SK-N-SH (cell line): ENCODE data around the gene RPA3. TPM values are rescaled to one million over a fixed set of nuclear protein-coding genes. Genes with fewer than 3 reads are reported as not detected.

ENCODE experiments used
- CTCF ChIA-PET: fragments of 300-600, 350-600 bp; formaldehyde crosslinking; extraction: SDS; loops from one replicate; lab custom pipeline; 2021; lab: Yijun Ruan, JAX
- POLR2A ChIA-PET: fragments of 350-600 bp; sonication (Branson Sonifier 250); formaldehyde crosslinking; extraction: SDS; loops from one replicate; lab custom pipeline; 2020; ENCODE audit warnings: antibody characterized with exemption, inconsistent platforms; lab: Yijun Ruan, JAX
- DNase-seq: peaks from one replicate; pipeline ENCODE4 v3.0.0; 2012
- H2AFZ ChIP-seq: fragments of 200-600 bp; sonication (generic); 2 replicates; pipeline ENCODE4 v1.8.1; 2016; ENCODE audit warnings: antibody characterized with exemption, mild to moderate bottlenecking, low read depth
- H3F3A ChIP-seq: fragments of 200-600 bp; sonication (generic); replicated peaks from 2 replicates; pipeline ENCODE3; 2016; ENCODE audit warnings: antibody characterized with exemption, mild to moderate bottlenecking; ENCODE audit not compliant: insufficient read depth
- H3K27ac ChIP-seq, 2 experiments: fragments of 200-500 bp in 1 of 2; fragments of 200-600 bp in 1 of 2; sonication (Bioruptor generic) in 1 of 2; sonication (generic), shearing (Covaris generic) in 1 of 2; 2 replicates each; pipeline versions ENCODE4 v1.5.1 to v1.6.1; 2014 to 2016; ENCODE audit warnings: low read depth in 2 of 2, inconsistent platforms in 1 of 2, low read length in 1 of 2, mild to moderate bottlenecking in 1 of 2, mixed read lengths in 1 of 2
- H3K27me3 ChIP-seq: fragments of 200-600 bp; sonication (generic), shearing (Covaris generic); 2 replicates; pipeline ENCODE4 v1.6.1; 2016; ENCODE audit warnings: mixed run types; ENCODE audit not compliant: insufficient read depth
- H3K36me3 ChIP-seq, 2 experiments: fragments of 200-500 bp in 1 of 2; fragments of 200-600 bp in 1 of 2; sonication (Bioruptor generic) in 1 of 2; sonication (generic) in 1 of 2; replicated peaks in 1 of 2; 2 replicates each; pipeline versions ENCODE3 to v1.5.1; 2014 to 2016; ENCODE audit warnings: low read length in 1 of 2, mild to moderate bottlenecking in 1 of 2; ENCODE audit not compliant: insufficient read depth in 2 of 2, control insufficient read depth in 1 of 2
- H3K4me1 ChIP-seq, 2 experiments: fragments of 200-500 bp in 1 of 2; fragments of 200-600 bp in 1 of 2; sonication (Bioruptor generic) in 1 of 2; sonication (generic), shearing (Covaris generic) in 1 of 2; 2 replicates each; pipeline versions ENCODE4 v1.5.1 to v1.6.1; 2014 to 2016; ENCODE audit warnings: low read depth in 1 of 2, low read length in 1 of 2, mixed run types in 1 of 2; ENCODE audit not compliant: insufficient read depth in 2 of 2, control insufficient read depth in 1 of 2
- H3K4me2 ChIP-seq: fragments of 200-600 bp; sonication (generic), shearing (Covaris generic); 2 replicates; pipeline ENCODE4 v1.6.1; 2017; ENCODE audit warnings: mixed run types
- H3K4me3 ChIP-seq, 2 experiments: fragments of 200-500 bp in 1 of 2; fragments of 200-600 bp in 1 of 2; sonication (Bioruptor generic) in 1 of 2; sonication (generic), shearing (Covaris generic) in 1 of 2; 2 replicates each; pipeline versions ENCODE4 v1.5.1 to v1.8.1; 2014 to 2016; ENCODE audit warnings: low read depth in 2 of 2, inconsistent platforms in 1 of 2, low read length in 1 of 2, mild to moderate bottlenecking in 1 of 2, mixed read lengths in 1 of 2, moderate library complexity in 1 of 2
- H3K79me2 ChIP-seq: fragments of 200-600 bp; sonication (generic); 2 replicates; pipeline ENCODE4 v1.8.1; 2017; ENCODE audit warnings: mild to moderate bottlenecking; ENCODE audit not compliant: insufficient read depth
- H3K9ac ChIP-seq: fragments of 200-600 bp; sonication (generic); 2 replicates; pipeline ENCODE4 v1.6.1; 2017; ENCODE audit warnings: mixed run types
- H3K9me2 ChIP-seq: fragments of 200-600 bp; sonication (generic); 2 replicates; pipeline ENCODE4 v1.6.1; 2017; ENCODE audit warnings: mixed run types
- H3K9me3 ChIP-seq: fragments of 200-600 bp; sonication (generic); 2 replicates; pipeline ENCODE4 v1.6.1; 2017; ENCODE audit warnings: mixed run types, mild to moderate bottlenecking, moderate library complexity
- H4K20me1 ChIP-seq: fragments of 200-600 bp; sonication (generic); 2 replicates; pipeline ENCODE4 v1.6.1; 2017; ENCODE audit warnings: mild to moderate bottlenecking, mixed run types; ENCODE audit not compliant: insufficient read depth
- ELF1 ChIP-seq: IDR thresholded peaks from 2 replicates; pipeline ENCODE4 v1.4.0; 2012
- EP300 ChIP-seq, 2 experiments: IDR thresholded peaks; 2 replicates each; pipeline versions ENCODE4 v1.4.0 to v1.6.1; 2012; ENCODE audit warnings: borderline replicate concordance in 1 of 2, low read depth in 1 of 2, low read length in 1 of 2
- FOSL2 ChIP-seq: IDR thresholded peaks from 2 replicates; pipeline ENCODE4 v1.4.0; 2012; ENCODE audit warnings: low read depth, mild to moderate bottlenecking, moderate library complexity, borderline replicate concordance
- GABPA ChIP-seq: IDR thresholded peaks from 2 replicates; pipeline ENCODE4 v1.4.0; 2012; ENCODE audit warnings: low read depth, mild to moderate bottlenecking
- IRF3 ChIP-seq: fragments of 150-350 bp; IDR thresholded peaks from 2 replicates; pipeline ENCODE4 v1.6.1; 2016; ENCODE audit warnings: mild to moderate bottlenecking, low read depth, low read length
- JUND ChIP-seq: IDR thresholded peaks from 2 replicates; pipeline ENCODE4 v1.4.0; 2012
- MEF2A ChIP-seq: IDR thresholded peaks from 2 replicates; pipeline ENCODE4 v1.4.0; 2012; ENCODE audit warnings: low read depth, borderline replicate concordance
- MXI1 ChIP-seq: IDR thresholded peaks from 2 replicates; pipeline ENCODE4 v1.6.1; 2012; ENCODE audit warnings: mild to moderate bottlenecking, low read depth, low read length, improper control_type of control experiment
- RCOR1 ChIP-seq: fragments of 150-350 bp; IDR thresholded peaks from 2 replicates; pipeline ENCODE4 v1.6.1; 2017; ENCODE audit warnings: antibody characterized with exemption, low read length
- REST ChIP-seq: IDR thresholded peaks from 2 replicates; pipeline ENCODE4 v1.6.1; 2012; ENCODE audit warnings: mild to moderate bottlenecking, low read depth, low read length, moderate library complexity
- RXRA ChIP-seq: IDR thresholded peaks from 2 replicates; pipeline ENCODE4 v1.4.0; 2012; ENCODE audit warnings: low read depth, mild to moderate bottlenecking, borderline replicate concordance
- SMC3 ChIP-seq: IDR thresholded peaks from 2 replicates; pipeline ENCODE4 v1.6.1; 2012; ENCODE audit warnings: low read depth, low read length, improper control_type of control experiment
- TCF12 ChIP-seq: IDR thresholded peaks from 2 replicates; pipeline ENCODE4 v1.4.0; 2012
- USF1 ChIP-seq: IDR thresholded peaks from 2 replicates; pipeline ENCODE4 v1.4.0; 2012; ENCODE audit warnings: low read depth, borderline replicate concordance
- YY1 ChIP-seq: IDR thresholded peaks from 2 replicates; pipeline ENCODE4 v1.4.0; 2012; ENCODE audit warnings: low read depth, mild to moderate bottlenecking
- WGBS: methylation state at CpG from one replicate; pipeline ENCODE4 v1.1.6; 2017; ENCODE audit warnings: low lambda C conversion rate; 5-methylcytosine and 5-hydroxymethylcytosine counted together
- polyA plus RNA-seq, 3 experiments: library from polyadenylated mRNA; depleted of rRNA; stranded (reverse); fragments of >200 nt; gene quantifications; 2 replicates each; pipeline ENCODE4 v1.2.3, GENCODE V29; 2012
- TF ChIP-seq, protein P1 (sequence below): IDR thresholded peaks from 2 replicates; pipeline ENCODE4 v1.4.0; 2012; ENCODE audit warnings: low read depth, borderline replicate concordance
- TF ChIP-seq, protein P2 (sequence below): IDR thresholded peaks from 2 replicates; pipeline ENCODE4; 2012

Gene RPA3
- polyA plus RNA-seq, 1 of the 3 experiments (the other 2 are of a cell fraction) = 39.0 TPM

GRCh38 chr7:7675686-7676085, 42.7 kb downstream of the RPA3 start:
- peaks cover 5% of the 10 kb centered on the region for H3F3A ChIP-seq
- no peak overlapping the region; a peak in 1 of 4 replicates for H3K27ac ChIP-seq
- CTCF ChIA-PET = interaction anchor here (1.0 to 1.3 kb wide), 2 partner anchors 16 to 295 kb away, joined by 3 read pairs; no protein-coding TSS in a partner anchor
- no peaks in the 10 kb centered on the region for H3K9me3 ChIP-seq
- POLR2A ChIA-PET = no interaction called here
- H3K4me3 ChIP-seq = no peak overlapping the region
- H3K79me2 ChIP-seq = no peaks in the 10 kb centered on the region; the same call in 1 of the 2 replicates
- H3K36me3 ChIP-seq = peaks cover 12 to 32% of the 10 kb centered on the region in 2 experiments
- 69% methylated on average over 4 of the region's 6 CpGs for WGBS
- H3K4me2 ChIP-seq = no peak overlapping the region
- TF ChIP-seq, protein P1, sequence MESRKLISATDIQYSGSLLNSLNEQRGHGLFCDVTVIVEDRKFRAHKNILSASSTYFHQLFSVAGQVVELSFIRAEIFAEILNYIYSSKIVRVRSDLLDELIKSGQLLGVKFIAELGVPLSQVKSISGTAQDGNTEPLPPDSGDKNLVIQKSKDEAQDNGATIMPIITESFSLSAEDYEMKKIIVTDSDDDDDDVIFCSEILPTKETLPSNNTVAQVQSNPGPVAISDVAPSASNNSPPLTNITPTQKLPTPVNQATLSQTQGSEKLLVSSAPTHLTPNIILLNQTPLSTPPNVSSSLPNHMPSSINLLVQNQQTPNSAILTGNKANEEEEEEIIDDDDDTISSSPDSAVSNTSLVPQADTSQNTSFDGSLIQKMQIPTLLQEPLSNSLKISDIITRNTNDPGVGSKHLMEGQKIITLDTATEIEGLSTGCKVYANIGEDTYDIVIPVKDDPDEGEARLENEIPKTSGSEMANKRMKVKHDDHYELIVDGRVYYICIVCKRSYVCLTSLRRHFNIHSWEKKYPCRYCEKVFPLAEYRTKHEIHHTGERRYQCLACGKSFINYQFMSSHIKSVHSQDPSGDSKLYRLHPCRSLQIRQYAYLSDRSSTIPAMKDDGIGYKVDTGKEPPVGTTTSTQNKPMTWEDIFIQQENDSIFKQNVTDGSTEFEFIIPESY = no peak
- TF ChIP-seq USF1 (no peak), IRF3 (no peak), SMC3 (no peak), RCOR1 (no peak), EP300 (IDR thresholded peaks at IDR 0.05; ENCODE audit: borderline replicate concordance in 1 of 2, low read depth in 1 of 2, low read length in 1 of 2) (no peak), JUND (no peak), GABPA (no peak), FOSL2 (no peak), MXI1 (no peak), TCF12 (no peak), MEF2A (no peak), REST (no peak), ELF1 (no peak), YY1 (no peak), RXRA (no peak)
- TF ChIP-seq, protein P2, sequence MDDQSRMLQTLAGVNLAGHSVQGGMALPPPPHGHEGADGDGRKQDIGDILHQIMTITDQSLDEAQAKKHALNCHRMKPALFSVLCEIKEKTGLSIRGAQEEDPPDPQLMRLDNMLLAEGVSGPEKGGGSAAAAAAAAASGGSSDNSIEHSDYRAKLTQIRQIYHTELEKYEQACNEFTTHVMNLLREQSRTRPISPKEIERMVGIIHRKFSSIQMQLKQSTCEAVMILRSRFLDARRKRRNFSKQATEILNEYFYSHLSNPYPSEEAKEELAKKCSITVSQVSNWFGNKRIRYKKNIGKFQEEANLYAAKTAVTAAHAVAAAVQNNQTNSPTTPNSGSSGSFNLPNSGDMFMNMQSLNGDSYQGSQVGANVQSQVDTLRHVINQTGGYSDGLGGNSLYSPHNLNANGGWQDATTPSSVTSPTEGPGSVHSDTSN = no peak
- no peak overlapping the region for H3K9ac ChIP-seq
- no peaks in the 10 kb centered on the region for H3K27me3 ChIP-seq
- no peak for DNase-seq
- no peaks in the 10 kb centered on the region for H4K20me1 ChIP-seq
- H3K9me2 ChIP-seq = no peaks in the 10 kb centered on the region
- H2AFZ ChIP-seq = no peak overlapping the region
- H3K4me1 ChIP-seq = peaks cover 0 to 2% of the 10 kb centered on the region in 2 experiments; a peak in 2 of 4 replicates
